GM12878 (cell line): Measurements from ENCODE around the gene CD101. TPM values are rescaled to one million over a fixed set of nuclear protein-coding genes. Genes with fewer than 3 reads are reported as not detected.

Experiments
- ATAC-seq: fragments of 200-7000 bp; cut with Tn5 transposase; 3 replicates; pipeline ENCODE4 v1.9.1; 2020; ENCODE audit warnings: mild to moderate bottlenecking, moderate library complexity
- BruUV-seq: library from RNA; stranded (reverse); fragments of 400-500 nt; replicated peaks from 2 replicates; lab custom pipeline; 2021; lab: Mats Ljungman, UMichigan
- CTCF ChIA-PET: fragments of 300-600 bp; sonication (Branson Sonifier 250); formaldehyde crosslinking; extraction: SDS; loops from one replicate; lab custom pipeline; 2021; ENCODE audit warnings: inconsistent platforms; lab: Yijun Ruan, JAX
- POLR2A ChIA-PET: fragments of 350-600 bp; formaldehyde crosslinking; extraction: SDS; loops from one replicate; lab custom pipeline; 2021; ENCODE audit warnings: inconsistent platforms; lab: Charles Lee
- RAD21 ChIA-PET: fragments of 300-600 bp; sonication (Branson Sonifier 250); formaldehyde crosslinking; loops from one replicate; lab custom pipeline; 2023; ENCODE audit warnings: antibody characterized with exemption; ENCODE audit not compliant: unreplicated experiment; lab: Charles Lee
- SMC1A ChIA-PET: fragments of 300-600 bp; sonication (Branson Sonifier 250); formaldehyde crosslinking; loops from one replicate; lab custom pipeline; 2023; ENCODE audit not compliant: unreplicated experiment, uncharacterized antibody; lab: Charles Lee
- DNase-seq: peaks from one replicate; pipeline ENCODE4 v3.0.0-alpha.2; 2011; ENCODE audit warnings: low read depth, low spot score
- FAIRE-seq: peaks from 3 replicates; lab custom pipeline; 2011; peaks lifted over from hg19 to GRCh38; lab: Jason Lieb, UNC
- H2AFZ ChIP-seq: 2 replicates; pipeline ENCODE4 v1.6.0; 2011; ENCODE audit warnings: low read depth, low read length, control low read depth; ENCODE audit not compliant: control insufficient read depth
- H3K27ac ChIP-seq: 2 replicates; pipeline ENCODE4 v1.5.1; 2011; ENCODE audit warnings: control low read depth; ENCODE audit not compliant: control insufficient read depth, insufficient read depth
- H3K27me3 ChIP-seq, 2 experiments: replicated peaks in 1 of 2; 2 replicates each; pipeline versions ENCODE4 v1.6.0 to v1.6.1; 2011; ENCODE audit warnings: low read length in 1 of 2; ENCODE audit not compliant: control insufficient read depth in 2 of 2, insufficient read depth in 2 of 2
- H3K36me3 ChIP-seq, 2 experiments: 2 replicates each; pipeline ENCODE4 v1.5.1; 2011; ENCODE audit warnings: low read length in 1 of 2; ENCODE audit not compliant: control insufficient read depth in 2 of 2, insufficient read depth in 2 of 2
- H3K4me1 ChIP-seq: 2 replicates; pipeline ENCODE4 v1.6.1; 2011; ENCODE audit warnings: mild to moderate bottlenecking, low read length, moderate library complexity, mixed read lengths; ENCODE audit not compliant: control insufficient read depth, insufficient read depth
- H3K4me2 ChIP-seq: 2 replicates; pipeline ENCODE4 v1.6.0; 2011; ENCODE audit warnings: control low read depth; ENCODE audit not compliant: control insufficient read depth, insufficient read depth
- H3K4me3 ChIP-seq: fragments of 200-600 bp; sonication (generic); 2 replicates; pipeline ENCODE4 v1.5.1; 2016
- H3K79me2 ChIP-seq: 2 replicates; pipeline ENCODE4 v1.6.0; 2011; ENCODE audit warnings: low read length; ENCODE audit not compliant: control insufficient read depth, insufficient read depth
- H3K9ac ChIP-seq: 2 replicates; pipeline ENCODE4 v1.8.0; 2011; ENCODE audit warnings: low read length, control low read depth, mixed read lengths; ENCODE audit not compliant: control insufficient read depth, insufficient read depth
- H3K9me3 ChIP-seq: replicated peaks from 3 replicates; pipeline ENCODE4 v1.5.1; 2011; ENCODE audit warnings: mild to moderate bottlenecking, low read length; ENCODE audit not compliant: control insufficient read depth, insufficient read depth
- H4K20me1 ChIP-seq: 2 replicates; pipeline ENCODE4 v1.6.0; 2011; ENCODE audit not compliant: control insufficient read depth, insufficient read depth
- PBX3 ChIP-seq: IDR thresholded peaks from 2 replicates; pipeline ENCODE4 v1.6.1; 2011; ENCODE audit warnings: mild to moderate bottlenecking, low read depth, low read length, moderate library complexity; ENCODE audit not compliant: insufficient replicate concordance
- RB1 ChIP-seq: fragments of 450-650 bp; formaldehyde crosslinking; IDR thresholded peaks from 2 replicates; pipeline ENCODE4 v1.6.1; 2017; ENCODE audit warnings: mild to moderate bottlenecking, borderline replicate concordance
- WGBS: methylation state at CpG from one replicate; pipeline ENCODE4 v1.1.6; 2016; ENCODE audit warnings: low lambda C conversion rate; ENCODE audit not compliant: insufficient replicate concordance, insufficient coverage; ENCODE audit errors: missing lambda C conversion rate; 5-methylcytosine and 5-hydroxymethylcytosine counted together
- in situ Hi-C: fragments of 300-500 bp; cut with MboI; formaldehyde crosslinking; loops from 9 replicates; pipeline ENCODE4 v1.14.3; 2018; ENCODE audit warnings: mixed read lengths
- intact Hi-C: fragments of 100-400 bp; cut with micrococcal nuclease; formaldehyde crosslinking; loops from one replicate; pipeline ENCODE4 v1.14.2; 2022; ENCODE audit not compliant: unreplicated experiment
- polyA plus RNA-seq, 11 experiments: library from polyadenylated mRNA; depleted of rRNA in 4 of 11; unstranded in 6 of 11; stranded (reverse) in 5 of 11; fragments of >200 nt; fragmentation: Nextera tagmentation in 4 of 11; fragmentation: Illumina TruSeq in 1 of 11; extraction: Ambion mirVana in 4 of 11; extraction: Trizol in 1 of 11; gene quantifications; 1 replicate in 1 of 11; 2 replicates in 10 of 11; pipeline versions ENCODE4 v1.2.1 to v1.2.3, GENCODE V29; 2011 to 2016; ENCODE audit warnings: inconsistent platforms in 2 of 11, missing spikeins in 2 of 11, low read depth in 1 of 11
- total RNA-seq, 4 experiments: library from RNA; depleted of rRNA in 3 of 4; stranded (reverse); fragments of >200 nt in 3 of 4; fragmentation: Illumina TruSeq in 1 of 4; extraction: Trizol in 1 of 4; gene quantifications; 2 replicates each; pipeline versions ENCODE4 v1.2.1 to v1.2.3, GENCODE V29; 2013 to 2021
- TF ChIP-seq, protein P1 (sequence below): IDR thresholded peaks from 2 replicates; pipeline ENCODE4 v1.6.1; 2011; ENCODE audit warnings: borderline replicate concordance, low read depth, mild to moderate bottlenecking, moderate library complexity, low read length; ENCODE audit not compliant: insufficient read depth, poor library complexity, severe bottlenecking

CD101 gene
- total and polyA plus RNA-seq, 10 of the 15 experiments (the other 5 are each of a cell fraction or from before 2014, with no cell fraction given), result 0.56 to 7.9 (median 2.9) TPM

DNA sequence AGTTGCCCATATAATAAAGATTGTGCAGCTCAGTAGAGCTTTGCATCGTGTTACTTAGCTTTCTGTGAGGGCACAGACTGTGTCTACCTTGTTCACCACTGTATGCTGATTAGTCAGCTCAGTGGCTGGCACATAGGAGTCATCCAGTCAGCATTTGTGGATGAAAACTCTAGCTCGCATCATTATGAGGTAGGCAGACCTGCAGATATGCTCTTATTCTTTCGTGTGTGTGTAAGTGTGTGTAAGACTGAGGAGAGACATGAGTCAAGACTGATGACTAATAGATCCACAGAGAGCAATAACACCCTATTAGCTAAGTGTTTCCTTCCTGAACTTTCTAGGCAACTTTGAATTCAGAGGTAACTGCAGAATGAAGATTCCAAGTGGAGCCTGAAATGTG, 75.7 kb downstream of the CD101 start:
- H3K27ac ChIP-seq, result no peak overlapping the region
- peaks cover 31 to 47% of the 10 kb centered on the region in 2 experiments for H3K36me3 ChIP-seq
- ChIA-PET SMC1A (interaction anchor here (0.9 kb wide), 1 partner anchor 52 kb away, joined by 3 read pairs; no protein-coding TSS in a partner anchor), CTCF (no interaction called here), RAD21 (no interaction called here), POLR2A (no interaction called here)
- no peaks in the 10 kb centered on the region for H3K4me1 ChIP-seq
- 50% methylated on average over 3 of the region's 3 CpGs for WGBS
- ATAC-seq (peak; percentile 27; the same call in 2 of the 3 replicates), DNase-seq (no peak), FAIRE-seq (no peak)
- H3K4me3 ChIP-seq, result no peak overlapping the region
- H3K4me2 ChIP-seq, result no peak overlapping the region
- TF ChIP-seq, protein P1, sequence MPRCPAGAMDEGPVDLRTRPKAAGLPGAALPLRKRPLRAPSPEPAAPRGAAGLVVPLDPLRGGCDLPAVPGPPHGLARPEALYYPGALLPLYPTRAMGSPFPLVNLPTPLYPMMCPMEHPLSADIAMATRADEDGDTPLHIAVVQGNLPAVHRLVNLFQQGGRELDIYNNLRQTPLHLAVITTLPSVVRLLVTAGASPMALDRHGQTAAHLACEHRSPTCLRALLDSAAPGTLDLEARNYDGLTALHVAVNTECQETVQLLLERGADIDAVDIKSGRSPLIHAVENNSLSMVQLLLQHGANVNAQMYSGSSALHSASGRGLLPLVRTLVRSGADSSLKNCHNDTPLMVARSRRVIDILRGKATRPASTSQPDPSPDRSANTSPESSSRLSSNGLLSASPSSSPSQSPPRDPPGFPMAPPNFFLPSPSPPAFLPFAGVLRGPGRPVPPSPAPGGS, result peak; percentile 85
- no peak for TF ChIP-seq RB1
- TF ChIP-seq PBX3, result peak; percentile 24
- H4K20me1 ChIP-seq, result no peaks in the 10 kb centered on the region
- intact Hi-C loops, result no loop called here
- no peak overlapping the region for H3K9ac ChIP-seq
- BruUV-seq, result no TSS peak
- peaks cover 3% of the 10 kb centered on the region for H3K79me2 ChIP-seq
- in situ Hi-C loops, result loop anchor here (10.0 kb wide), 1 partner anchor 692 kb away; no protein-coding TSS in a partner anchor
- H3K9me3 ChIP-seq, result no peaks in the 10 kb centered on the region
- no peaks in the 10 kb centered on the region for H3K27me3 ChIP-seq
- no peak overlapping the region for H2AFZ ChIP-seq
